ENCODE results near the gene MAPRE3. TPM values are rescaled to one million over a fixed set of nuclear protein-coding genes. Genes with fewer than 3 reads are reported as not detected.

MAPRE3 gene
- total and polyA plus RNA-seq, 9 of the 15 experiments (the other 6 are each of a cell fraction or from before 2014, with no cell fraction given), result 0.70 to 43.2 (median 12.6) TPM

- TF ChIP-seq KAT2B (IDR thresholded peaks at IDR 0.05; ENCODE audit: low read depth, low read length) (no peak), TCF7L2 (IDR thresholded peaks at IDR 0.05; ENCODE audit: low read depth, low read length) (no peak), NR3C1 (CRISPR knock-in tag; IDR thresholded peaks at IDR 0.05) (no peak), GATA2 (CRISPR knock-in tag; IDR thresholded peaks at IDR 0.05) (no peak), KLF1 (tag; IDR thresholded peaks at IDR 0.05) (0 out of 2 replicates have a peak, but pooled peaks have one; percentile 31), ZNF445 (CRISPR knock-in tag; IDR thresholded peaks at IDR 0.05; ENCODE audit: low read depth) (no peak), MTA2 (IDR thresholded peaks at IDR 0.05; ENCODE audit: low read depth) (no peak), CTCFL (IDR thresholded peaks at IDR 0.05; ENCODE audit: borderline replicate concordance, insufficient read depth, low read depth, low read length, poor library complexity, severe bottlenecking) (no peak), HMG20B (CRISPR knock-in tag; IDR thresholded peaks at IDR 0.05) (no peak), PRPF4 (IDR thresholded peaks at IDR 0.05; ENCODE audit: insufficient read depth, low read depth, low read length, poor library complexity, severe bottlenecking) (no peak), ILF3 (IDR thresholded peaks at IDR 0.05; ENCODE audit: borderline replicate concordance) (no peak; the same call in 1 of the 2 replicates), ZNF444 (CRISPR knock-in tag; IDR thresholded peaks at IDR 0.05) (no peak), FIP1L1 (IDR thresholded peaks at IDR 0.05; ENCODE audit: low read depth, low read length, poor library complexity, severe bottlenecking) (peak; percentile 66), ZBTB34 (CRISPR knock-in tag; IDR thresholded peaks at IDR 0.05) (no peak), POLR3G (IDR thresholded peaks at IDR 0.05; ENCODE audit: extremely low read depth, insufficient read length, insufficient replicate concordance) (peak; percentile 57), RAD21 (CRISPR knock-in tag; conservative IDR thresholded peaks at IDR 0.05 in 1 of 2, IDR thresholded peaks at IDR 0.05 in 1 of 2) (0 out of 4 replicates have a peak, but pooled peaks of 1 of the 2 experiments have one; percentile 24), RB1 (IDR thresholded peaks at IDR 0.05; ENCODE audit: low read depth) (peak; percentile 44; the same call in 1 of the 2 replicates), TAF7 (tag; IDR thresholded peaks at IDR 0.05) (peak; percentile 56; the same call in 1 of the 2 replicates)
- TF ChIP-seq, protein P1, sequence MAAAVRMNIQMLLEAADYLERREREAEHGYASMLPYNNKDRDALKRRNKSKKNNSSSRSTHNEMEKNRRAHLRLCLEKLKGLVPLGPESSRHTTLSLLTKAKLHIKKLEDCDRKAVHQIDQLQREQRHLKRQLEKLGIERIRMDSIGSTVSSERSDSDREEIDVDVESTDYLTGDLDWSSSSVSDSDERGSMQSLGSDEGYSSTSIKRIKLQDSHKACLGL (CRISPR knock-in tag; IDR thresholded peaks at IDR 0.05; ENCODE audit: borderline replicate concordance, poor library complexity, severe bottlenecking), result no peak
- TF ChIP-seq, protein P2, sequence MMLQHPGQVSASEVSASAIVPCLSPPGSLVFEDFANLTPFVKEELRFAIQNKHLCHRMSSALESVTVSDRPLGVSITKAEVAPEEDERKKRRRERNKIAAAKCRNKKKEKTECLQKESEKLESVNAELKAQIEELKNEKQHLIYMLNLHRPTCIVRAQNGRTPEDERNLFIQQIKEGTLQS (IDR thresholded peaks at IDR 0.05), result no peak
- TF ChIP-seq, protein P2 (CRISPR knock-in tag; conservative IDR thresholded peaks at IDR 0.05), result peak; percentile 70
- TF ChIP-seq, protein P3, sequence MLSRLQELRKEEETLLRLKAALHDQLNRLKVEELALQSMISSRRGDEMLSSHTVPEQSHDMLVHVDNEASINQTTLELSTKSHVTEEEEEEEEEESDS (CRISPR knock-in tag; IDR thresholded peaks at IDR 0.05), result no peak
Observed at GRCh38 chr2:27050996-27051901, 80.8 kb downstream of the MAPRE3 start, which contains the start of gene AGBL5 (continued).

All from K562 (cell line).